Heart left ventricle (tissue), 16 donors: ENCODE results near the gene CLDN7. TPM values are rescaled to one million over a fixed set of nuclear protein-coding genes. Genes with fewer than 3 reads are reported as not detected.

Experiments
- ATAC-seq, 4 donors: fragments of 200-7000 bp; cut with Tn5 transposase; one replicate each; pipeline ENCODE4 v1.9.1; 2020 to 2022; ENCODE audit warnings: moderate library complexity in 4 of 4, mild to moderate bottlenecking in 3 of 4, moderate number of reproducible peaks in 1 of 4
- DNase-seq, 5 donors: peaks; one replicate each; pipeline ENCODE4 v3.0.0-alpha.2; 2020
- H3K27ac ChIP-seq, 12 donors: fragments of 200-600 bp; sonication (generic) in 4 of 12; one replicate each; pipeline versions ENCODE4 v1.5.0 to v1.8.0; 2016 to 2022; ENCODE audit warnings: mild to moderate bottlenecking in 2 of 12
- H3K27me3 ChIP-seq, 9 donors: fragments of 200-600 bp; sonication (generic) in 2 of 9; one replicate each; pipeline versions ENCODE4 v1.5.1 to v1.8.0; 2016 to 2022; ENCODE audit warnings: mild to moderate bottlenecking in 3 of 9
- H3K36me3 ChIP-seq, 9 donors: fragments of 200-600 bp; sonication (generic) in 2 of 9; one replicate each; pipeline versions ENCODE4 v1.5.0 to v1.8.0; 2018 to 2022; ENCODE audit warnings: mild to moderate bottlenecking in 2 of 9
- H3K4me1 ChIP-seq, 12 donors: fragments of 200-600 bp; sonication (generic) in 4 of 12; one replicate each; pipeline versions ENCODE4 v1.5.0 to v1.8.0; 2016 to 2022; ENCODE audit warnings: mild to moderate bottlenecking in 3 of 12
- H3K4me3 ChIP-seq, 12 donors: fragments of 200-600 bp; sonication (generic) in 4 of 12; one replicate each; pipeline versions ENCODE4 v1.5.0 to v1.8.0; 2017 to 2022; ENCODE audit warnings: mild to moderate bottlenecking in 9 of 12, moderate library complexity in 4 of 12
- H3K9me3 ChIP-seq, 12 donors: fragments of 200-600 bp; sonication (generic) in 4 of 12; one replicate each; pipeline versions ENCODE4 v1.5.0 to v1.8.0; 2016 to 2022; ENCODE audit warnings: mild to moderate bottlenecking in 1 of 12
- CTCF ChIP-seq, 12 donors: fragments of 200-600 bp; sonication (generic) in 4 of 12; IDR thresholded peaks; one replicate each; pipeline versions ENCODE4 v1.5.0 to v1.8.0; 2018 to 2022; ENCODE audit warnings: antibody characterized with exemption in 12 of 12, mild to moderate bottlenecking in 5 of 12
- POLR2A ChIP-seq, 2 donors: fragments of 450-650 bp; IDR thresholded peaks; one replicate each; pipeline ENCODE4 v1.6.1; 2017; ENCODE audit warnings: antibody characterized with exemption in 2 of 2, mild to moderate bottlenecking in 2 of 2, moderate library complexity in 2 of 2
- WGBS, 4 donors: extraction: QIAGEN DNeasy Blood & Tissue Kit in 2 of 4; methylation state at CpG; one replicate each; pipeline versions ENCODE4 v1.1.5 to v1.1.7; 2013 to 2018; 5-methylcytosine and 5-hydroxymethylcytosine counted together
- intact Hi-C, 10 donors: fragments of 100-400 bp; cut with DNase I; formaldehyde crosslinking; loops; one replicate each; pipeline versions ENCODE4 v1.11.1 to v1.14.2; 2022
- polyA plus RNA-seq, 2 donors: library from polyadenylated mRNA; stranded (reverse); fragments of 200-250 nt; gene quantifications; one replicate each; pipeline ENCODE4 v1.2.3, GENCODE V29; 2013
- total RNA-seq, 9 donors: library from RNA; depleted of rRNA in 2 of 9; stranded (reverse); fragments of >200 nt in 2 of 9; fragmentation: NEBNext Ultra II Directional in 3 of 9; extraction: Animal tissue kit (Norgen Biotek cat#: 25700) in 3 of 9; gene quantifications; one replicate each; pipeline versions ENCODE4 v1.1.0 to v1.2.4, GENCODE V29; 2016 to 2023
- donor health status: ischemic (EF 13 %, LVEDD 7.1; RV severe dilation, severe dysfunction).
- donor health status: healthy with polysubstance abuse.
- donor health status: DM: no; HTN: yes; CAD: no.
- donor health status: DM: no; HTN: no; CAD: no.
- donor health status: ischemic (EF 25% LVEDD 6.9; RV normal size, moderate dysfunction).
- donor health status: ischemic (EF 25% LVEDD 5.7; RV mildly dilated, moderate dysfunction).
- donor health status: healthy.
- donor health status: DM: yes; HTN: yes; CAD: no.
- donor health status: ischemic (EF 35%, LVEDD 5.7; RV mildly dilated, moderate dysfunction).
- donor health status: nonischemic (EF 11% LVEDD 7.7; RV severe dilation, severe dysfunction).
- donor health status: DM: yes; HTN: yes; CAD: no.
- donor health status: PGD.
- donor health status: ischemic (EF 29% LVEDD 5.4; RV normal size, mild dysfunction).
- donor health status: nonischemic (EF 23%, LVEDD 6.1; RV moderate dilation, normal function).

The CLDN7 gene
- total and polyA plus RNA-seq, 11 donors, result 0.36 to 2.6 (median 1.3) TPM; not detected in 2

- Histone ChIP-seq H3K4me1 (peaks cover 6 to 86% (median 60%) of the 10 kb centered on the region in 12 donors), H3K36me3 (peaks cover 0 to 26% (median 23%) of the 10 kb centered on the region in 9 donors), H3K27ac (peak overlapping the region; percentile 16 to 99 (median 70)), H3K27me3 (no peaks in the 10 kb centered on the region), H3K9me3 (no peaks in the 10 kb centered on the region), H3K4me3 (peak overlapping the region in 9 of 12 donors; percentile 45 to 77 (median 56))
- ATAC-seq (no peak), DNase-seq (peak in 2 of 5 donors; percentile 50 to 54)
- 52 to 64% (median 60%) methylated on average over 4 to 6 of the region's 6 CpGs for WGBS, 4 donors
- intact Hi-C loops, result loop anchor here in 1 of 10 donors (5.0 kb wide), 1 partner anchor 89 kb away; the partner anchor contains the start of gene EIF5A
- TF ChIP-seq POLR2A (IDR thresholded peaks at IDR 0.05), result no peak
- TF ChIP-seq CTCF (IDR thresholded peaks at IDR 0.05), result no peak
Measured at GRCh38 chr17:7218166-7218565, 44.1 kb downstream of the CLDN7 start.

GRCh38 chr17:7217113-7217987 lies 44.9 kb downstream of the CLDN7 start:
- no peaks in the 10 kb centered on the region for H3K27me3 ChIP-seq
- H3K27ac ChIP-seq, result peak overlapping the region; percentile 16 to 99 (median 70)
- no peak for TF ChIP-seq POLR2A (IDR thresholded peaks at IDR 0.05)
- no peak for TF ChIP-seq CTCF (IDR thresholded peaks at IDR 0.05)
- 4 to 8% (median 6%) methylated on average over 22 to 32 of the region's 32 CpGs for WGBS, 4 donors
- peak; percentile 67 to 77 (median 74) for DNase-seq
- peak overlapping the region in 11 of 12 donors; percentile 10 to 77 (median 53) for H3K4me3 ChIP-seq
- intact Hi-C loops, result loop anchor here in 1 of 10 donors (5.0 kb wide), 1 partner anchor 90 kb away; the partner anchor contains the start of gene EIF5A
- peaks cover 0 to 17% (median 15%) of the 10 kb centered on the region in 9 donors for H3K36me3 ChIP-seq
- no peaks in the 10 kb centered on the region for H3K9me3 ChIP-seq
- ATAC-seq, result no peak
- peaks cover 6 to 78% (median 60%) of the 10 kb centered on the region in 12 donors for H3K4me1 ChIP-seq

- WGBS, 4 donors, result 38 to 44% (median 41%) methylated on average over 7 of the region's 7 CpGs
- H3K27ac ChIP-seq, result peak overlapping the region in 10 of 12 donors; percentile 55 to 99 (median 74)
- peaks cover 0 to 9% (median 6%) of the 10 kb centered on the region in 9 donors for H3K36me3 ChIP-seq
- H3K4me3 ChIP-seq, result peak overlapping the region in 11 of 12 donors; percentile 10 to 77 (median 53)
- no peak for TF ChIP-seq POLR2A (IDR thresholded peaks at IDR 0.05)
- no peak for TF ChIP-seq CTCF (IDR thresholded peaks at IDR 0.05)
- H3K27me3 ChIP-seq, result no peaks in the 10 kb centered on the region
- H3K4me1 ChIP-seq, result peaks cover 6 to 76% (median 58%) of the 10 kb centered on the region in 12 donors
- no peak for ATAC-seq
- intact Hi-C loops, result loop anchor here in 1 of 10 donors (5.0 kb wide), 1 partner anchor 91 kb away; the partner anchor contains the start of gene EIF5A
- DNase-seq, result peak in 2 of 5 donors; percentile 16 to 27
- no peaks in the 10 kb centered on the region for H3K9me3 ChIP-seq
Measured at GRCh38 chr17:7216242-7217112, 45.8 kb downstream of the CLDN7 start.
